Panc1 (cell line): ENCODE data around the gene ASPSCR1.

Experiments used
- CTCF ChIP-seq: fragments of 450-650 bp; IDR thresholded peaks from 2 replicates; pipeline ENCODE4 v1.5.1; 2017; ENCODE audit warnings: mild to moderate bottlenecking
- POLR2AphosphoS5 ChIP-seq: IDR thresholded peaks from 2 replicates; pipeline ENCODE4 v1.6.1; 2012; ENCODE audit warnings: mild to moderate bottlenecking, low read depth, low read length, moderate library complexity
- REST ChIP-seq, 2 experiments: IDR thresholded peaks; 2 replicates each; pipeline ENCODE4 v1.6.1; 2011 to 2012; ENCODE audit warnings: low read depth in 2 of 2, control low read depth in 1 of 2, low read length in 1 of 2, mild to moderate bottlenecking in 1 of 2, moderate library complexity in 1 of 2; ENCODE audit not compliant: insufficient read depth in 1 of 2
- SIN3A ChIP-seq: IDR thresholded peaks from 2 replicates; pipeline ENCODE4 v1.6.1; 2012; ENCODE audit warnings: low read depth, mild to moderate bottlenecking, low read length, moderate library complexity, borderline replicate concordance; ENCODE audit not compliant: insufficient read depth
- TCF7L2 ChIP-seq: IDR thresholded peaks from 2 replicates; pipeline ENCODE4 v1.6.1; 2011; ENCODE audit warnings: mild to moderate bottlenecking, low read depth, low read length, inconsistent platforms

- TF ChIP-seq CTCF (no peak), REST (IDR thresholded peaks at IDR 0.05; ENCODE audit: insufficient read depth in 1 of 2, low read depth in 2 of 2, low read length in 1 of 2) (no peak), TCF7L2 (no peak), POLR2AphosphoS5 (no peak), SIN3A (no peak)
Observed at GRCh38 chr17:81941484-81942166, 35.8 kb upstream of the ASPSCR1 start.
